Panc1 (cell line): ENCODE measurements around the gene LONP1. TPM values are rescaled to one million over a fixed set of nuclear protein-coding genes. Genes with fewer than 3 reads are reported as not detected.

Experiments
- ATAC-seq: fragments of 200-7000 bp; cut with Tn5 transposase; 2 replicates; pipeline ENCODE4 v1.9.1; 2020; ENCODE audit warnings: mild to moderate bottlenecking, moderate library complexity
- BruUV-seq: library from RNA; stranded (reverse); fragments of 400-500 nt; replicated peaks from 2 replicates; lab custom pipeline; 2021; lab: Mats Ljungman, UMichigan
- CTCF ChIA-PET: fragments of 300-600 bp; sonication (Branson Sonifier 250); formaldehyde crosslinking; loops from one replicate; lab custom pipeline; 2022; ENCODE audit warnings: antibody characterized with exemption; lab: Charles Lee
- POLR2A ChIA-PET: fragments of 300-600 bp; sonication (Branson Sonifier 250); formaldehyde crosslinking; loops from one replicate; lab custom pipeline; 2022; ENCODE audit warnings: antibody characterized with exemption; lab: Charles Lee
- DNase-seq: peaks from one replicate; pipeline ENCODE4 v3.0.0-alpha.2; 2010; ENCODE audit warnings: low read depth, low spot score
- H3K27ac ChIP-seq: 2 replicates; pipeline ENCODE4 v1.5.1; 2011; ENCODE audit warnings: mild to moderate bottlenecking, low read length, inconsistent platforms
- H3K27me3 ChIP-seq: fragments of 200-500 bp; sonication (Bioruptor generic); 2 replicates; pipeline ENCODE4 v1.6.0; 2014; ENCODE audit warnings: low read length, inconsistent platforms; ENCODE audit not compliant: control insufficient read depth, insufficient read depth
- H3K36me3 ChIP-seq: fragments of 200-500 bp; sonication (Bioruptor generic); 2 replicates; pipeline ENCODE4 v1.5.1; 2014; ENCODE audit warnings: inconsistent platforms, mild to moderate bottlenecking, low read length, moderate library complexity; ENCODE audit not compliant: control insufficient read depth, insufficient read depth
- H3K4me1 ChIP-seq: 2 replicates; pipeline ENCODE4 v1.5.1; 2011; ENCODE audit warnings: inconsistent platforms, mild to moderate bottlenecking, low read length, moderate library complexity; ENCODE audit not compliant: control insufficient read depth, insufficient read depth
- H3K4me3 ChIP-seq, 2 experiments: 2 replicates each; pipeline ENCODE4 v1.5.1; 2011 to 2012; ENCODE audit warnings: low read depth in 2 of 2, low read length in 2 of 2, mild to moderate bottlenecking in 2 of 2, inconsistent platforms in 1 of 2, moderate library complexity in 1 of 2
- H3K9me3 ChIP-seq: fragments of 200-500 bp; sonication (Bioruptor generic); 2 replicates; pipeline ENCODE4 v1.5.1; 2014; ENCODE audit warnings: low read depth, mild to moderate bottlenecking, inconsistent platforms, low read length, moderate library complexity; ENCODE audit not compliant: control insufficient read depth, insufficient read depth
- CTCF ChIP-seq: fragments of 450-650 bp; IDR thresholded peaks from 2 replicates; pipeline ENCODE4 v1.5.1; 2017; ENCODE audit warnings: mild to moderate bottlenecking
- POLR2AphosphoS5 ChIP-seq: IDR thresholded peaks from 2 replicates; pipeline ENCODE4 v1.6.1; 2012; ENCODE audit warnings: mild to moderate bottlenecking, low read depth, low read length, moderate library complexity
- REST ChIP-seq, 2 experiments: IDR thresholded peaks; 2 replicates each; pipeline ENCODE4 v1.6.1; 2011 to 2012; ENCODE audit warnings: low read depth in 2 of 2, control low read depth in 1 of 2, low read length in 1 of 2, mild to moderate bottlenecking in 1 of 2, moderate library complexity in 1 of 2; ENCODE audit not compliant: insufficient read depth in 1 of 2
- SIN3A ChIP-seq: IDR thresholded peaks from 2 replicates; pipeline ENCODE4 v1.6.1; 2012; ENCODE audit warnings: low read depth, mild to moderate bottlenecking, low read length, moderate library complexity, borderline replicate concordance; ENCODE audit not compliant: insufficient read depth
- TCF7L2 ChIP-seq: IDR thresholded peaks from 2 replicates; pipeline ENCODE4 v1.6.1; 2011; ENCODE audit warnings: mild to moderate bottlenecking, low read depth, low read length, inconsistent platforms
- in situ Hi-C: cut with HindIII; loops from 2 replicates; pipeline ENCODE4 v1.10.0; 2016; ENCODE audit warnings: low sequenced_read_pairs, low pct_unique_long_range_greater_than_20kb
- intact Hi-C: fragments of 100-400 bp; cut with micrococcal nuclease; formaldehyde crosslinking; loops from one replicate; pipeline ENCODE4 v1.10.0; 2022; ENCODE audit not compliant: unreplicated experiment
- total RNA-seq: library from RNA; stranded (reverse); gene quantifications from one replicate; pipeline ENCODE4 v1.2.1, GENCODE V29; 2021; ENCODE audit not compliant: unreplicated experiment

Gene LONP1
- total RNA-seq, 1 experiment from 2014 or later = 93.0 TPM

GRCh38 chr19:5694167-5694955, 25.6 kb downstream of the LONP1 start:
- BruUV-seq = no TSS peak
- H3K27me3 ChIP-seq = no peaks in the 10 kb centered on the region
- DNase-seq (no peak), ATAC-seq (no peak)
- ChIA-PET CTCF (no interaction called here), POLR2A (no interaction called here)
- no peaks in the 10 kb centered on the region for H3K9me3 ChIP-seq
- intact Hi-C loops (loop anchor here (10.0 kb wide), 1 partner anchor 100 kb away; the partner anchor contains the start of gene DUS3L), in situ Hi-C loops (no loop called here)
- H3K27ac ChIP-seq = no peak overlapping the region
- peaks cover 12% of the 10 kb centered on the region for H3K4me1 ChIP-seq
- H3K36me3 ChIP-seq = peaks cover 7% of the 10 kb centered on the region; the same call in 1 of the 2 replicates
- no peak overlapping the region for H3K4me3 ChIP-seq
- TF ChIP-seq CTCF (no peak), POLR2AphosphoS5 (no peak; the same call in 1 of the 2 replicates), SIN3A (no peak), REST (IDR thresholded peaks at IDR 0.05; ENCODE audit: insufficient read depth in 1 of 2, low read depth in 2 of 2, low read length in 1 of 2) (no peak), TCF7L2 (no peak)

GRCh38 chr19:5693195-5694166, 26.5 kb downstream of the LONP1 start:
- peaks cover 12% of the 10 kb centered on the region for H3K4me1 ChIP-seq
- POLR2A ChIA-PET = interaction anchor here (0.6 kb wide), 1 partner anchor 109 kb away, joined by 6 read pairs; no protein-coding TSS in a partner anchor
- intact Hi-C loops (loop anchor here (10.0 kb wide), 1 partner anchor 101 kb away; the partner anchor contains the start of gene DUS3L), in situ Hi-C loops (no loop called here)
- H3K4me3 ChIP-seq = no peak overlapping the region
- H3K27me3 ChIP-seq = no peaks in the 10 kb centered on the region
- H3K36me3 ChIP-seq = peaks cover 7% of the 10 kb centered on the region; the same call in 1 of the 2 replicates
- TSS peak; percentile 61 for BruUV-seq
- peak; percentile 60 for TF ChIP-seq POLR2AphosphoS5
- no peak for TF ChIP-seq TCF7L2
- CTCF ChIA-PET = no interaction called here
- H3K9me3 ChIP-seq = no peaks in the 10 kb centered on the region
- no peak for DNase-seq
- ATAC-seq = peak; percentile 5; the same call in 1 of the 2 replicates
- H3K27ac ChIP-seq = peak overlapping the region; percentile 90; the same call in 1 of the 2 replicates
